Measurements from ENCODE around the gene SETX.
A peak's percentile ranks its signal among the peaks of the same experiment; 100 is the strongest.

The SETX gene

GRCh38 chr9:132238026-132238972 is 116.5 kb downstream of the SETX start:
- no peak overlapping the region for H3K27ac ChIP-seq
- TF ChIP-seq, protein P1, sequence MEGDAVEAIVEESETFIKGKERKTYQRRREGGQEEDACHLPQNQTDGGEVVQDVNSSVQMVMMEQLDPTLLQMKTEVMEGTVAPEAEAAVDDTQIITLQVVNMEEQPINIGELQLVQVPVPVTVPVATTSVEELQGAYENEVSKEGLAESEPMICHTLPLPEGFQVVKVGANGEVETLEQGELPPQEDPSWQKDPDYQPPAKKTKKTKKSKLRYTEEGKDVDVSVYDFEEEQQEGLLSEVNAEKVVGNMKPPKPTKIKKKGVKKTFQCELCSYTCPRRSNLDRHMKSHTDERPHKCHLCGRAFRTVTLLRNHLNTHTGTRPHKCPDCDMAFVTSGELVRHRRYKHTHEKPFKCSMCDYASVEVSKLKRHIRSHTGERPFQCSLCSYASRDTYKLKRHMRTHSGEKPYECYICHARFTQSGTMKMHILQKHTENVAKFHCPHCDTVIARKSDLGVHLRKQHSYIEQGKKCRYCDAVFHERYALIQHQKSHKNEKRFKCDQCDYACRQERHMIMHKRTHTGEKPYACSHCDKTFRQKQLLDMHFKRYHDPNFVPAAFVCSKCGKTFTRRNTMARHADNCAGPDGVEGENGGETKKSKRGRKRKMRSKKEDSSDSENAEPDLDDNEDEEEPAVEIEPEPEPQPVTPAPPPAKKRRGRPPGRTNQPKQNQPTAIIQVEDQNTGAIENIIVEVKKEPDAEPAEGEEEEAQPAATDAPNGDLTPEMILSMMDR (conservative IDR thresholded peaks at IDR 0.05; ENCODE audit: low read depth) = no peak
- no peak for DNase-seq (ENCODE audit: low spot score)
- CTCF ChIA-PET = interaction anchor here (0.6 to 4.3 kb wide), 8 partner anchors 15 to 841 kb away, joined by 3 to 44 read pairs (median 4); no protein-coding TSS in a partner anchor
- POLR2A ChIA-PET (ENCODE audit: low non-redundant PET) = no interaction called here

DNA sequence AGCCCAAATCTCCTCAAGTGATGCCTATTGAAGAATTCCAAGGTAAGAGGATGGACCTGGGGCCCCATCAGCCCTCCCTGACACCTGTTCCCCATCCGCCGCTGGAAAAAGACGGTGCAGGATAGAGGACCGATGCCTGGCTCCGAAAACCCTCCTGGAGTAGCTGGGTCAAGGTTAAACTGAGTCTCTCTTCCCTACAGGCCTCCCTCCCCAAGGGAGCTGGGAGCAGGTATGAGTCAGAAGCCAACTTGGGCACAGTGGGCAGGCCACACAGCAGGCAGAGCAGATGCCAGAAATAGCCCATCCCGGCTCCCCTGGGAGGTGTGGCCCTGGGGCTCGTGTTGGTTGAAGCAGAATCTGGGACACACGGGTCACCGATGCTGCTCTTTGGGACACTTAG is 117.3 kb downstream of the SETX start:
- ChIA-PET POLR2A (ENCODE audit: low non-redundant PET) (no interaction called here), CTCF (interaction anchor here (0.6 to 3.4 kb wide), 14 partner anchors 9 to 646 kb away, joined by 3 to 44 read pairs (median 4); no protein-coding TSS in a partner anchor)
- H3K27ac ChIP-seq = no peak overlapping the region
- TF ChIP-seq, protein P1 (conservative IDR thresholded peaks at IDR 0.05; ENCODE audit: low read depth) = no peak
- no peak for DNase-seq (ENCODE audit: low spot score)

DNA sequence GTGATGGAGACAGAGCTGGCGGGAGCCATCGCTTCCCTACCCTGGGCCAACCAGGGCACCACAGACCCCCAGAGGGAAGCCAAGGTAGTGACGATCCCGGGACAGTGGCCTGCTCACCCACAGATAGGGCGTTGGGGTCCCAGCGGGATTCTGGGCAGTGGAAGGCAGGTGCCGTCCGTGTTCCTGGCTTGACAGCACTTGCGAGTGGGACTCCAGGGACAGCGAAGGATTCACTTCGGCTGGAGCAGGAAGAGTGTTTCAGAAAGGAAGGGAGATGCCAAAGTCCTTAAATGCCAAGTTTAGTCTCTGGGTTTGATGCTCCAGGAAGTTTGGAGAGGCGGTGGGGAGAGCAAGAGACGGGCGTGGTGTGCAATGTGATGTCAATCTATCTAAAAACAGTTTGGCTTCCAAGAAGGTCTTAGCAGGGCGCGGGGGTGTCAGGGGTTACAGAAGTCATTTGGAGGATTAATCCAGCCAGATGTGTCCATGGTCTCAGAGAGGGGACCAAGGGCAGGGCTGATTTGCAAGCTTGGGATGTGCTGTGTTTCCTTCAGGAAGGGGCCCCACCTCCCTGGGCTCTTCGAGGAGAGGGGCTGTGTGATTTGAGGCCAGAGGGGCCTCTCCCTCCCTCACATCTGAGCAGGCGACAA is 118.0 kb downstream of the SETX start:
- DNase-seq (ENCODE audit: low spot score) = no peak
- ChIA-PET CTCF (interaction anchor here (0.6 to 3.4 kb wide), 36 partner anchors 9 to 675 kb away, joined by 3 to 44 read pairs (median 4); no protein-coding TSS in a partner anchor), POLR2A (ENCODE audit: low non-redundant PET) (no interaction called here)
- no peak overlapping the region for H3K27ac ChIP-seq
- TF ChIP-seq, protein P1 (conservative IDR thresholded peaks at IDR 0.05; ENCODE audit: low read depth) = peak; percentile 79

DNA sequence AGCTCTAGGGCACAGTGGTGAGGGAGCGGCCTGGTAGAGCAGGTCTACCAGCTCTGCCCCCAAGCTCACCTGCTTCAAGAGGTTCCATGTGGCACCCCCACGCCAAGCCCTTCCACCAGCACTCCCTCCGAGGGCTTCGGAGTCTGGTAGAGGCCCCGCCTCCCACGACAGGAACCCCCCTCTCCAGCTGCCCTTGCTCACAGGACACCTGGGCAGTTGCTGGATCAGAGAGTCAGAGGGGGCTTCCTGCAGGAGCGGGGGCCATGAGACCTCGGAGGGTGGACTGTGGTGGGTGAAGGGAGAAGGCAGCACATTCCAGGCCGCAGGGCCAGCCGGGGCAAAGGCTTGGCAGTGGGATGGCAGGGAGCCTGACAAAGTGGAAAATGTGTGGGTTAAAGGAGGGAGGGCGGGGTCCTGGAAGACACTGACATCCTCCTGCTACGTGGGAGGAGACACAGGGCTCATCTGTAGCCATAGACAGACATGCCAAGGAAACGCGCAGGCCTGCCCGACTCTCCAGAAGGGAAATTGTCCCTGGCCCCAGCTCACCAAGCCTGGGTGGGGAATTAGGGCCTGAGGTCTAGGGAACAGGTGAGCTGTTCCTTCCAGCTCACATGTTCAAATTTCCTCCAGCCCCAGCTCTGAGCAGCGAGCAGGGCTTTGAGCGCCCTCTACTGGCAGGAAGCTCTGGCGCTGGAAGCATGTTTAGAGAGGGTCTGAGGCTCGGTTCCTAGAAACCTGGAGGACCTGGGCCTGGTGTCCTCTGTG is 118.7 kb downstream of the SETX start:
- TF ChIP-seq, protein P1 (conservative IDR thresholded peaks at IDR 0.05; ENCODE audit: low read depth) = peak; percentile 100
- DNase-seq (ENCODE audit: low spot score) = peak; percentile 90
- no peak overlapping the region for H3K27ac ChIP-seq
- CTCF ChIA-PET = interaction anchor here (0.5 to 3.4 kb wide), 47 partner anchors 8 to 1876 kb away, joined by 3 to 44 read pairs (median 4); no protein-coding TSS in a partner anchor
- POLR2A ChIA-PET (ENCODE audit: low non-redundant PET) = no interaction called here

- TF ChIP-seq, protein P1 (conservative IDR thresholded peaks at IDR 0.05; ENCODE audit: low read depth) = no peak
- ChIA-PET POLR2A (ENCODE audit: low non-redundant PET) (no interaction called here), CTCF (interaction anchor here (0.7 to 3.4 kb wide), 5 partner anchors 66 to 1872 kb away, joined by 3 to 44 read pairs (median 7); no protein-coding TSS in a partner anchor)
- no peak overlapping the region for H3K27ac ChIP-seq
- no peak for DNase-seq (ENCODE audit: low spot score)
These were observed 119.7 kb downstream of the SETX start for GRCh38 chr9:132235125-132235524.
